ENCODE measurements around the gene CSNK1D. TPM values are rescaled to one million over a fixed set of nuclear protein-coding genes. Genes with fewer than 3 reads are reported as not detected.

The CSNK1D gene
- total RNA-seq, 2 experiments from 2014 or later, result 115 to 142 TPM

DNA sequence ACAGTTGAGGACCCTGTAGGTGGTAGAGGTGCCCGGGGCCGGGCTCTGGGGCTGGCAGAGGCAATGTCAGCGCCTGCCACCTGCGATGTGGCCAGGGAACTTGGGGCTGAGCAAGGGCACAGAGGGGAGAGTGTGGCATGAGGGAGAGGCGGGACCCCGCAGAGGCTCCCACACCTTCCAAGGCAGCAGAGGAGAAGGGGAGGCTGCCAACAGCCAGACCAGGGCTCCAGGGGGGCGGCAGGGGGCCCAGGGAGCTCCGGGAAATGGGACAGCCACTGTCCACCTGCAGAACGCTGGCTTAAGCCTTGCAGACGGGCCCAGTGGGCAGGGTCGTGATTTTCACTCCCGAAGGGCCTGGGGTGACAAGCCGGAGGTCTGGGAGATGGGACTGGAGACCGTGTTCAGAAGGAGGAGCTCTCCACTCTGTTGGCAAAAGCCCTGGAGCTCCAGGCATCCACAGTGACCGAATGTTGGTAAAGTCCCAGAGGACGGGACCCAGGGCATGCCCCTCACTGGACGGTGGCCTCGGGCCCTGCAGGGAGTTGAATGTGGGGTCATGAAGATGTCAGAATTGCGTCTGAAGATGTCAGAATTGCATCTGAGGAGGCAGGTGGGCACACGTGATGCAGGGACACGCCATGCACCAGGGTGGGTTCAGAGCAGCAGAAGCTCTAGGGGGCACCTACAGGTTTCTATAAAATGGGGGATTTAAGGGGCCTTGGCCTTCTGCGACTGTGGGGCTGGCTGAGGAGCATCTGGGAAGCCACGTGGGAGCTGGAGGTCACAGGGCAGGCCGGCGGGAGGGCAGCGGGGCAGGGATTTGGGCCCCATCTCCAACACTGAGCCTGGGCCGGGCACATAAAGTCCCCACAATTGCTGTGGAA, 25.3 kb upstream of the CSNK1D start:
- Mint-ChIP-seq H3K4me1 (peaks cover 90% of the 10 kb centered on the region), H3K27ac (peak overlapping the region; percentile 100), H3K4me3 (peak overlapping the region; percentile 90), H3K27me3 (no peaks in the 10 kb centered on the region), H3K9me3 (no peaks in the 10 kb centered on the region), H3K36me3 (ENCODE audit: low read depth) (peaks cover 2% of the 10 kb centered on the region)
- ChIA-PET CTCF (interaction anchor here (0.6 to 7.7 kb wide), 7 partner anchors 7 to 1201 kb away, joined by 3 to 58 read pairs (median 4); no protein-coding TSS in a partner anchor), POLR2A (interaction anchor here (1.5 kb wide), 1 partner anchor 19 kb away, joined by 3 read pairs; the partner anchor contains the start of gene CD7)
- DNase-seq, result no peak

DNA sequence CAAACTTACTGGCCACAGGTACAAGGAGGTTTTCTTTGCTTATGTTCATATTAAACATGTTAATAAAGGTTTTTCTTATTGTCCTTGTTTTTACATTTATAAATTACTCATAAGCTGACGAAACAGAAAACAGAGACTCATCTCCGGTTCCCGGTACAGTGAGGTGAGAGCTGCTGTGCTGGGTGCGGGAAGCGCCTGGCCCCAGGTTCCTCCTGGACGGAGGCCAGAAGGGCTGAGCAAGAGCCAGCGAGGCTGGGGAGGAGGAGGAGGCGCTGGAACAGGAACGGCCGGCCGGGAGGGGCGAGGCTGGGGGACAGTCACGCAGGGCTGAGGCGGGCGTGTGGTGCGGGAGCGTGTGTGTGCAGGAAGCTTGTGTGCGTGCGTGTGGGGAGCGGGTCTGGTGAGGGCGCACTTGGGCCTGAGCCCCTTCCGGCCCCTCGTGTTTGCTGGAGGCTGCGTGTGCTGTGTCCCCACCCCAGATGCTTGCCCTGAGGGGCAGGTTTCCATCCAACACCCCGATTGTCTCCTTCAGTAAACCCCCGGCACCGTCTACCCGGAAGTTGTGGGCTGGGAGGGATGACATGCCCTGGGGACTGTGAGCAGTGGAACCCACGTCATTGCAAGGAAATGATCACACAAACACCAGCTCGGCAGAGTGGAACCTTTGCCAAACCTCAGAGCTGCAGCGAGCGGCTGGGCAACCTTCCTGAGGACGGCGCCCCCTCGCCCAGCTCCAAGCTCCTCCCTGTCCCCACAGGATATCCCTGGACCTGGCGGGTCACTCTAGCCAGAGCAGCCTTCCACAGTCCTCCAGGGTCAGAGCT, 24.4 kb upstream of the CSNK1D start:
- no peaks in the 10 kb centered on the region for H3K9me3 Mint-ChIP-seq
- peak overlapping the region; percentile 100 for H3K27ac Mint-ChIP-seq
- peak overlapping the region; percentile 90 for H3K4me3 Mint-ChIP-seq
- peaks cover 2% of the 10 kb centered on the region for H3K36me3 Mint-ChIP-seq (ENCODE audit: low read depth)
- no peaks in the 10 kb centered on the region for H3K27me3 Mint-ChIP-seq
- ChIA-PET POLR2A (interaction anchor here (1.5 kb wide), 1 partner anchor 19 kb away, joined by 3 read pairs; the partner anchor contains the start of gene CD7), CTCF (interaction anchor here (0.6 to 7.7 kb wide), 12 partner anchors 8 to 1200 kb away, joined by 3 to 58 read pairs (median 4); no protein-coding TSS in a partner anchor)
- peaks cover 85% of the 10 kb centered on the region for H3K4me1 Mint-ChIP-seq
- peak; percentile 95 for DNase-seq

DNA sequence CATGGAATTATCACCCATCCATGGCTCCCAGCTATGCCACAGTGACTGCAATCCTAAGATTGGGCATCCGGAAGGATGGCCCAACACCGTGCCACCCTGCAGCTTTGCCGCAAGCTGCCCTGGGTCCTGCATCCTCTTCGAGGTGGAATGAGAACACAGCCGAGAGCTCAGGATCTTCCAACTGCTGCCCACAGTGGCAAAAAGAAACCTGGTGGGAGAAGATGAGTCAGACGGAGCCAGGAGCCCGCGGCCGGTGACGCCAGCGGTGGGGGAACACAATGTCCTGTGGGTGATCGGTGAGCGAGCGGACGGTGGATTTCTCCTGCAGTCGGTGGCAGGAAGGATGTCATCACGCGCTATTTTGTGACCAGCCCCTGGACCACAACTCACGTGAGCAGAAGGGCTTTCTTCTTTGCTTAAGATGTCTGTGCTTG, 23.8 kb upstream of the CSNK1D start:
- CTCF ChIA-PET, result interaction anchor here (1.0 to 2.8 kb wide), 10 partner anchors 9 to 267 kb away, joined by 3 to 11 read pairs (median 4); no protein-coding TSS in a partner anchor
- POLR2A ChIA-PET, result interaction anchor here (1.5 kb wide), 1 partner anchor 20 kb away, joined by 3 read pairs; the partner anchor contains the start of gene CD7
- Mint-ChIP-seq H3K27me3 (no peaks in the 10 kb centered on the region), H3K27ac (peak overlapping the region; percentile 100), H3K4me1 (peaks cover 79% of the 10 kb centered on the region), H3K4me3 (peak overlapping the region; percentile 90), H3K9me3 (no peaks in the 10 kb centered on the region), H3K36me3 (ENCODE audit: low read depth) (peaks cover 2% of the 10 kb centered on the region)
- DNase-seq, result peak; percentile 85

DNA sequence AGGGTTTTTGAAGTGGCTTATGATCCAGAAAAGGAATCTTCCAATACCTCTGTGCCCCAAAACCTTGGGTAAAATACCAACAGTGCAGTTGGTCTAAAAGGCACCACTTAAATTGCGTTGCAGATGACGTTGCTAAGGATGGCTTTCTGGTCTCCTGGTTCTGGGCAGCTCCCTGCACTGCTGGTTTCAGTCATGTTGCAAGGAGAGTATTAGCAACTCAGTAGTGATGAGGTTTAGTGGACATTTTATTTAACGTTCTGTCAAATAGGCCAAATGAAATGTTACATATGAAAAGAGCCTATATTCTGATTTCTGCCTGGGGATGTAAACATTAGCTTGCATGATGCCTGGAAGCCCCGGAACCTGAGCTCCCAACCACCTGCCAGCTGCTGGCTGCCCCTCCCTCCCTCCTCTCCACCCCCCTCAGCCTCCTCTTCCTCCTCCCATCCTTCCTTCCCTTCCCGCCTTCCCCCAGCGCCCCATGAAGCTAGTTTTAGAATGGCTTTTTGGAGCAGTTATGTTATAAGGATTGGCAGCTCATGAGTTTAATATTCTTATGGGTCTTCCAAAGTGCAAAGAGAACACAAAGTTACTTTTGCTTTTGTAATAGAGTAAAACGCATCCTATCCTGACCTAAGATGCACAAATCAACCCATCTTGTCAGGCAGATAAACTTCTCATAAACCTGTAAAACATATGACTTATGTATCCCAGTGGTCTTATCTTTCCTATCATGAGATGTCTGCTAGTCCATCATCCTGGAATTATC, 23.2 kb upstream of the CSNK1D start:
- Mint-ChIP-seq H3K4me3 (peak overlapping the region; percentile 90), H3K27ac (peak overlapping the region; percentile 100), H3K4me1 (peaks cover 76% of the 10 kb centered on the region), H3K9me3 (no peaks in the 10 kb centered on the region), H3K36me3 (ENCODE audit: low read depth) (peaks cover 2% of the 10 kb centered on the region), H3K27me3 (no peaks in the 10 kb centered on the region)
- ChIA-PET CTCF (interaction anchor here (0.8 to 2.8 kb wide), 10 partner anchors 13 to 266 kb away, joined by 3 to 11 read pairs (median 4); no protein-coding TSS in a partner anchor), POLR2A (interaction anchor here (0.8 kb wide), 1 partner anchor 20 kb away, joined by 4 read pairs; no protein-coding TSS in a partner anchor)
- DNase-seq, result no peak

DNA sequence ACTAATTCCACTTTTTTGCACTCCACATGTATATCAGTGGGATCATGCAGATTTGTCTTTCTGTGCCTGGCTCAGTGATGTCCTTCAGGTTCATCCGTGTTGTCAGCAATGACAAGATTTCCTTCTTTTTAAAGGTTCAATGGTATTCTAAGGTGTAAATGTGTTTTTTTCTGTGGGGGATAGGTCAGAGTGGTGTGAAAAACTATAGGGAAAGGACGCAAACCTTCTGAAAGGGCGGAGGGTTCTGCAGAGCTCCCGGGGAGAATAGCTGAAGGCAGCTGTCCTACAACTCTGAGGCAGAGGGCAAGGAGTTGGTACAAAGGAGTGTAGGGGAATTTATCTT, 21.9 kb upstream of the CSNK1D start:
- Mint-ChIP-seq H3K4me3 (no peak overlapping the region), H3K27me3 (no peaks in the 10 kb centered on the region), H3K36me3 (ENCODE audit: low read depth) (peaks cover 2% of the 10 kb centered on the region), H3K27ac (peak overlapping the region; percentile 48), H3K4me1 (peaks cover 67% of the 10 kb centered on the region), H3K9me3 (no peaks in the 10 kb centered on the region)
- CTCF ChIA-PET, result no interaction called here
- no peak for DNase-seq
- POLR2A ChIA-PET, result no interaction called here

DNA sequence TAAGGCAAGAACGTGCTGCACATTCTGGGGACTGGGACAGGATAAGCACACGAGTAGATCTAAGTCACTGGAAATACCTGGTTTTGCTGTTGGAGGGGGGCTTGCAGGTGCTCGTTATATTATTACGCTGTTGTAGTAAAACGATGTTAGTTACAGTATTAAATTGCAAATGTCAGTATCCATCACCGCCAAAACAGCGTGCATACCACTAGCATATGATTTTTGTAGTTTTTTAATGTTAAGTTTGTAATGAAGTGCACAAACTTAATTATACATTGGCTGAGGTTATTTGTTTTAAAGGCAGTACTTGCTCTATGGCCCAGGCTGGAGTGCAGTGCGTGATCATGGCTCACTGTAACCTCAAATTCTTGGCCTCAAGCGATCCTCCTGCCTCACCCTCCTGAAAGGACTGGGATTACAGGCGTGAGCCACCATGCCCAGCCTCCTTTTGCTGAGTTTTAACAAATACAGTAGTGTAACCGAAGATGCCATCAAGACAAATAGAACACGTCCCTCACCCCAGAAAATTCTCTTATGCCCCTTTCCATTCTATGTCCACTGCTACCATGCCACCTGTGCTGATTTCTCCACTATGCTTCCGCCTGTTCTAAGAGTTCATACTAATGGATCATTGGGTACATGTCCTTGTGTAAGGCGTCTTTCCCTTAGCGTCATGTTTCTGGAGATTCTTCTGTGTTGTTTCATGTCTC, 20.7 kb upstream of the CSNK1D start:
- Mint-ChIP-seq H3K27me3 (no peaks in the 10 kb centered on the region), H3K4me1 (peaks cover 57% of the 10 kb centered on the region), H3K9me3 (no peaks in the 10 kb centered on the region), H3K27ac (peak overlapping the region; percentile 90), H3K4me3 (peak overlapping the region; percentile 74), H3K36me3 (ENCODE audit: low read depth) (peaks cover 2% of the 10 kb centered on the region)
- CTCF ChIA-PET, result interaction anchor here (2.1 kb wide), 1 partner anchor 11 kb away, joined by 7 read pairs; no protein-coding TSS in a partner anchor
- POLR2A ChIA-PET, result no interaction called here
- no peak for DNase-seq

DNA sequence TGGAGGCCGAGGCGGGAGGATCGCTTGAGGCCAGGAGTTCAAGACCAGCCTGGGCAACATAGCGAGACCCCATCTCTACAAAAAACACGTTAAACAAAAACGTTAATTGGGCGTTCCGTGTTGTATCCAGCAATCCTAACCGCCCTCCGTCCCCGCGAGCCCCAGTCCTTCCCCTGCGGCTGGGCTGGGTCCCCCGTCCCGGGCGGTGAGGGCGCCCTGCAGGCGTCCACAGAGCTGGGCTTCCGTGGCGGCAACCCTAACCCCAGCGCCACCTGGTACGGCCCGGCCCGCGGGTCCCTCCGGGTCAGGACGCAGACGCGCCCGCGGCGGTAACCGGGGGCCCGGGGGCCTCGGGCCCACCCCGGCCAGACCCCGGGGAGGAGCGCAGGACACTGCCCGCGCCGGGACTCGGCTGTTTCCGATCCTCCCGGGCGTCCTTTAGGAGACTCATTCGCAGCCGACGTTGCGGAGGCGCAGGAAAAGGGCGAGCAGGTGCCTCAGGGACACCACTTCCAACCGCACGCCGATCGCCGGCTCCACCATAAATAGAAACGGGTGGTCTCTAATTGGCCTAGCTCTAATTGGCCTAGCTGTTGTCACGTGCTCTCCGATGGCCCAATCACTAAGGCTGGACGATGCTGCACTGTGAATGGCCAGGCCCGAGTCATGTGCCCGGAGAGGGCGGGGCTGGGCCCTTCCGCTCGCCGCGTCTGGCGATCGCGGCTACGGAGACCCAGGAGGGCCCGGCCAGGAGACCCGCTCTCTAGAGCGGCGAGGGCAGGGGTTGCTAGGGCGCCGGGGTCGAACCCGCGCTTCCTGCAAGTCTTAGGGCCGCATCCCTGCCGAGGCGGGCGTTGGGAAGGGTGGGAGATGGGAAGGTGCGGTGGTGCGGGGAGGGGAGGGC, 19.0 kb upstream of the CSNK1D start:
- POLR2A ChIA-PET, result interaction anchor here (0.6 to 1.3 kb wide), 2 partner anchors 9 to 11 kb away, joined by 3 to 7 read pairs; no protein-coding TSS in a partner anchor
- Mint-ChIP-seq H3K27me3 (no peaks in the 10 kb centered on the region), H3K4me3 (peak overlapping the region; percentile 87), H3K27ac (peak overlapping the region; percentile 93), H3K4me1 (peaks cover 53% of the 10 kb centered on the region), H3K9me3 (no peaks in the 10 kb centered on the region), H3K36me3 (ENCODE audit: low read depth) (peaks cover 2% of the 10 kb centered on the region)
- DNase-seq, result peak; percentile 96
- CTCF ChIA-PET, result interaction anchor here (0.6 to 2.2 kb wide), 8 partner anchors 9 to 342 kb away, joined by 3 to 7 read pairs (median 4); partner anchors contain the start of gene DCXR

DNA sequence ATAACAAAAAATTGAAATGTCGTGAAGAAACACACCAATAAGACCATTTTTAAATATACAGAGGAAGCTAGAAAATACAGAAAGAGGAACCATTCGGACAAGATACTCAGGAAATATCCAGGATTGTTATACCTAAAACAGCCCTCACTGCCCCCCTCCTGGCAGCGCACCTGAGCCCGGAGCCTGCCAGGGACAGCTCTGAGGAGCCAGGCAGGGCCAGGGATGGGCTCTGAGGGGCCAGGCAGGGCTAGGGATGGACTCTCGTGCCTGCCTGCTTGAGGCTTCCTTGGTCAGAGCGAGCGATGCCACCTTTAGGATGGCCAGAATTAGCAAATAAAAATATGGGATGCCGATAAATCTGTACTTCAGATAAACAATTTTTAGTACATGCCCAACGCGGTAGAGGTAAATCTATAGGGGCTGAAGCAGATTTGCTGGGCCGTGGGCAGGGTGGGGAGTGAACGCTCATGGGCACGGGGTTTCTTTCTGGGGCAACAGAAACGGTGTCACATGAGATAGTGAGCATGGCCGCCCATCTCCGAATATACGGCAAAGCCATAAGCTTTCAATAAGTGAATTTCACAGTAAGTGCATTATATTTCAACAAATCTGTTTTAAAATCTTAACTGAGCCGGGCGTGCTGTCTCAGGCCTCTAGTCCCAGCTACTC, 18.2 kb upstream of the CSNK1D start:
- ChIA-PET POLR2A (no interaction called here), CTCF (interaction anchor here (0.7 to 2.2 kb wide), 6 partner anchors 8 to 261 kb away, joined by 3 to 7 read pairs (median 6); no protein-coding TSS in a partner anchor)
- peak overlapping the region; percentile 81 for H3K27ac Mint-ChIP-seq
- H3K4me1 Mint-ChIP-seq, result peaks cover 46% of the 10 kb centered on the region
- H3K36me3 Mint-ChIP-seq (ENCODE audit: low read depth), result peaks cover 2% of the 10 kb centered on the region
- H3K9me3 Mint-ChIP-seq, result no peaks in the 10 kb centered on the region
- no peak for DNase-seq
- H3K27me3 Mint-ChIP-seq, result no peaks in the 10 kb centered on the region
- H3K4me3 Mint-ChIP-seq, result peak overlapping the region; percentile 64

DNA sequence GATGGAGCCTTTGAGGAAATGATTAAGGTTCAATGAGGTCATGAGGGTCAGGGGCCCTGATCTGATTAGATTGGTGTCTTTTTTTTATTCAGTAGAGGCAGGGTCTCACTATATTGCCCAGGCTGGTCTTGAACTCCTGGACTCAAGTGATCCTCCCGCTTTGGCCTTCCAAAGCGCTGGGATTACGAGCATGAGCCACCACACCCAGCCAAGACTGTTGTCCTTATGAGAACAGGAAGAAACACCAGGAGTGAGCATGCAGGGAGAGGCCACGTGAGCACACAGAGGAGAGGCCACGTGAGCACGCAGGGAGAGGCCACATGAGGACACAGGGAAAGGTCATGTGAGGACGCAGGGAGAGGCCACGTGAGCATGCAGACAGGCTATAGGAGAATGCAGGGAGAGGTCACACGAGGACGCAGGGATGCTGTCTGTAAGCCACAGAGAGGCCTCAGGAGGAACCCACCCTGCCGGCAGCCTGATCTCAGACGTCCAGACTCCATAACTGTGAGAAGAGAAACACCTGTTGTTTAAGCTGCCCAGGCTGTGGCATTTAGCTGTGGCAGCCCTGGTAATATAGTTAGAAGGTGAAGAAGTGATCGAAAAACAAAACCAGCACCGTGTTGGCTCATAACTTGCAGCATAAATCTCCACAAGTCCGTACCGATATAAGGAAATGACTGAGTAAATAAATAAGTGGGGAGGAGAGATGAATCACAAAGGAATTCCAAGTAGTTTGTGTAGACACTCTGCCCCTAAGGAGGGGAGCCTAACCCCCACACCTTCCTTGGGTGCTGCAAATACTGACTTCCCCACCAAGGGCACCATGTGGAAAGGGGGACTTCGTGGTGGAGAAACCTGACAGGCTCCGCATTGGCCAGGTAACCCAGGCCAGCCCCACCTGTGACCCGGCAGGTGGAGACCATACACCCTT, 14.6 kb upstream of the CSNK1D start:
- H3K9me3 Mint-ChIP-seq, result no peaks in the 10 kb centered on the region
- H3K36me3 Mint-ChIP-seq (ENCODE audit: low read depth), result no peaks in the 10 kb centered on the region
- no peaks in the 10 kb centered on the region for H3K27me3 Mint-ChIP-seq
- POLR2A ChIA-PET, result no interaction called here
- DNase-seq, result no peak
- CTCF ChIA-PET, result no interaction called here
- H3K4me3 Mint-ChIP-seq, result no peak overlapping the region
- peaks cover 27% of the 10 kb centered on the region for H3K4me1 Mint-ChIP-seq
- H3K27ac Mint-ChIP-seq, result peak overlapping the region; percentile 41
